Adrenal gland (tissue), 12 donors: ENCODE data around the gene NKX6-2. TPM values are rescaled to one million over a fixed set of nuclear protein-coding genes. Genes with fewer than 3 reads are reported as not detected.
"Not testable (repeated sequence)": the region's sequence is repeated elsewhere in the genome, so short reads cannot be mapped to it uniquely, and the experiment has no call there.

Experiments used
- DNase-seq, 7 donors: peaks; one replicate each; pipeline ENCODE4 v3.0.0-alpha.2; 2019 to 2020
- H3K27ac ChIP-seq, 5 donors: fragments of 200-600 bp; sonication (generic) in 4 of 5; 1 replicate in 3 of 5; 2 replicates in 2 of 5; pipeline versions ENCODE4 v1.5.1 to v1.8.0; 2016 to 2020; ENCODE audit warnings: mild to moderate bottlenecking in 1 of 5
- H3K27me3 ChIP-seq: fragments of 200-600 bp; 2 replicates; pipeline ENCODE4 v1.8.0; 2021
- H3K36me3 ChIP-seq, 2 donors: fragments of 200-600 bp; replicated peaks in 1 of 2; 1 replicate in 1 of 2; 2 replicates in 1 of 2; pipeline versions ENCODE4 v1.5.1 to v1.8.0; 2018 to 2022
- H3K4me1 ChIP-seq, 2 donors: fragments of 200-600 bp; replicated peaks in 1 of 2; 1 replicate in 1 of 2; 2 replicates in 1 of 2; pipeline versions ENCODE4 v1.5.1 to v1.8.0; 2018 to 2021
- H3K4me3 ChIP-seq, 4 donors: fragments of 200-600 bp; sonication (generic) in 3 of 4; one replicate each; pipeline ENCODE4 v1.5.1; 2016 to 2018
- H3K9me3 ChIP-seq, 3 donors: fragments of 200-600 bp; sonication (generic) in 1 of 3; replicated peaks in 1 of 3; 1 replicate in 2 of 3; 2 replicates in 1 of 3; pipeline versions ENCODE4 v1.5.1 to v1.8.0; 2016 to 2021
- POLR2A ChIP-seq, 2 donors: fragments of 450-650 bp; IDR thresholded peaks; one replicate each; pipeline ENCODE4 v1.6.1; 2017; ENCODE audit warnings: antibody characterized with exemption in 2 of 2, mild to moderate bottlenecking in 2 of 2, moderate library complexity in 1 of 2
- WGBS, 4 donors: extraction: QIAGEN DNeasy Blood & Tissue Kit in 2 of 4; methylation state at CpG; one replicate each; pipeline versions ENCODE4 v1.1.5 to v1.1.7; 2013 to 2017; 5-methylcytosine and 5-hydroxymethylcytosine counted together
- intact Hi-C, 2 donors: fragments of 100-400 bp; cut with DNase I; formaldehyde crosslinking; loops; one replicate each; pipeline versions ENCODE4 v1.14.1 to v1.15.0; 2022 to 2023
- polyA plus RNA-seq, 3 donors: library from polyadenylated mRNA; stranded (reverse); fragments of 200-250 nt in 2 of 3; fragments of 350-450 nt in 1 of 3; fragmentation: Illumina TruSeq in 1 of 3; extraction: RNeasy Lipid Tissue Mini Kit (QIAGEN cat#74804) in 1 of 3; gene quantifications; one replicate each; pipeline ENCODE4 v1.2.3, GENCODE V29; 2013 to 2014
- total RNA-seq, 9 donors: library from RNA; depleted of rRNA in 4 of 9; stranded (reverse); fragments of >200 nt in 4 of 9; fragments of 120-200 nt in 1 of 9; fragmentation: NEBNext Ultra II Directional in 1 of 9; extraction: Animal tissue kit (Norgen Biotek cat#: 25700) in 1 of 9; gene quantifications; one replicate each; pipeline versions ENCODE4 v1.1.0 to v1.2.4, GENCODE V29; 2013 to 2023
- TF ChIP-seq, protein P1 (sequence below), 6 experiments: fragments of 450-650 bp in 4 of 6; fragments of 200-600 bp in 2 of 6; sonication (generic) in 1 of 6; IDR thresholded peaks; 1 replicate in 5 of 6; 2 replicates in 1 of 6; pipeline versions ENCODE4 v1.5.1 to v1.8.0; 2016 to 2021; ENCODE audit warnings: antibody characterized with exemption in 6 of 6, mild to moderate bottlenecking in 2 of 6, moderate library complexity in 1 of 6
- donor health status: healthy with polysubstance abuse.
- donor health status: Bipolar disorder and iron deficiency.
- donor health status: DM: yes; HTN: yes; CAD: no.
- donor health status: DM: no; HTN: no; CAD: no.
- donor health status: DM: no; HTN: no; CAD: no.
- donor health status: DM: yes; HTN: yes; CAD: no.

The NKX6-2 gene
- total and polyA plus RNA-seq, 12 donors: 0.37 to 0.40 TPM; not detected in 10

- 56 to 69% (median 60%) methylated on average over 19 to 57 of the region's 57 CpGs for WGBS, 4 donors
- H3K27ac ChIP-seq: no peak overlapping the region
- H3K36me3 ChIP-seq: no peaks in the 10 kb centered on the region
- intact Hi-C loops: no loop called here
- H3K4me3 ChIP-seq: no peak overlapping the region
- peaks cover 9% of the 10 kb centered on the region for H3K27me3 ChIP-seq
- DNase-seq: no peak
- no peaks in the 10 kb centered on the region for H3K9me3 ChIP-seq
- no peak for TF ChIP-seq POLR2A (IDR thresholded peaks at IDR 0.05)
- TF ChIP-seq, protein P1, sequence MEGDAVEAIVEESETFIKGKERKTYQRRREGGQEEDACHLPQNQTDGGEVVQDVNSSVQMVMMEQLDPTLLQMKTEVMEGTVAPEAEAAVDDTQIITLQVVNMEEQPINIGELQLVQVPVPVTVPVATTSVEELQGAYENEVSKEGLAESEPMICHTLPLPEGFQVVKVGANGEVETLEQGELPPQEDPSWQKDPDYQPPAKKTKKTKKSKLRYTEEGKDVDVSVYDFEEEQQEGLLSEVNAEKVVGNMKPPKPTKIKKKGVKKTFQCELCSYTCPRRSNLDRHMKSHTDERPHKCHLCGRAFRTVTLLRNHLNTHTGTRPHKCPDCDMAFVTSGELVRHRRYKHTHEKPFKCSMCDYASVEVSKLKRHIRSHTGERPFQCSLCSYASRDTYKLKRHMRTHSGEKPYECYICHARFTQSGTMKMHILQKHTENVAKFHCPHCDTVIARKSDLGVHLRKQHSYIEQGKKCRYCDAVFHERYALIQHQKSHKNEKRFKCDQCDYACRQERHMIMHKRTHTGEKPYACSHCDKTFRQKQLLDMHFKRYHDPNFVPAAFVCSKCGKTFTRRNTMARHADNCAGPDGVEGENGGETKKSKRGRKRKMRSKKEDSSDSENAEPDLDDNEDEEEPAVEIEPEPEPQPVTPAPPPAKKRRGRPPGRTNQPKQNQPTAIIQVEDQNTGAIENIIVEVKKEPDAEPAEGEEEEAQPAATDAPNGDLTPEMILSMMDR (IDR thresholded peaks at IDR 0.05): no peak
- H3K4me1 ChIP-seq: no peaks in the 10 kb centered on the region
These were observed 8.2 kb upstream of the NKX6-2 start for GRCh38 chr10:132793871-132794849.

DNA sequence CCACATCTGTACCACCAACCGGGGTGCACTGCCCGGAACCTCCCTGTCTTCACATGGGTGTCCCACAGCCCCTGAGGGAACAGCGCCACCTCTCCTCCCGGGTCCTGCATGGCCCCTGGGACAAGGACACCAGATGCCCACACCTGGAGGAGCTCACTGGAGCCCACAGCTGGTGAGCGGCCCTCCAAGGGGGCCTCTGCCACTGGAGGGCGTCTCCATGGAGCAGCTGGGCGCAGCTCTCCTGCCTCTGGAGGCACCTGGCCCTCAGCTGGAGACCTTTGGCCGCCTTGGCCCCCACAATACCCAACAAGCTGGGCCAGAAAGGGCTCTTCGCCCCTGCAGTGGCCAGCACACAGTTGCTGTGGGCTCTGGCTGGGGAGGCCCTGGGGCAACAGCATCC, 7.3 kb upstream of the NKX6-2 start:
- 82 to 88% (median 83%) methylated on average over 4 to 9 of the region's 9 CpGs for WGBS, 4 donors
- Histone ChIP-seq H3K36me3 (no peaks in the 10 kb centered on the region), H3K27ac (no peak overlapping the region), H3K4me3 (no peak overlapping the region), H3K27me3 (peaks cover 18% of the 10 kb centered on the region), H3K9me3 (no peaks in the 10 kb centered on the region), H3K4me1 (no peaks in the 10 kb centered on the region)
- DNase-seq: no peak
- TF ChIP-seq, protein P1 (IDR thresholded peaks at IDR 0.05): no peak
- no peak for TF ChIP-seq POLR2A (IDR thresholded peaks at IDR 0.05)
- intact Hi-C loops: no loop called here

DNA sequence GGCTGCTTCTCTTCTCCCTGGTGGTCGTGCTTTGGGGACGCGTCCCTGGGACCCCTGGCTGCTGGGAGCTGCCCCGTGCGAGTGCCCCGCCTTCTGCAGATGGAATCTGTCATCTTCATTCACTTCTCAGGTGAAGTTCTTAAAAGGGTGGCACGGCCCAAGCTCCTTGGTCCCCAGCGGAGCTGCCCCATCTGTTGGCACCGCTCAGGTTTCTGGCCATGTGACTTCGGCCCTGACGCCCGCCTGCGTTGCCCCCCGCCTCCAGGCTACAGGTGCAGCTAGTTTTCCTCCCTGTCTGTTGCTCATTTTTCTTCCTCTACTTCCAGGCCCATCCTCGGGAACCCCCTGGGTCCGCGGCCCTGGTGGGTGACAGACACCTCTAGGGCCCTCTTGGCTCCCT, 6.8 kb upstream of the NKX6-2 start:
- Histone ChIP-seq H3K4me3 (no peak overlapping the region), H3K27me3 (peaks cover 22% of the 10 kb centered on the region), H3K27ac (no peak overlapping the region), H3K9me3 (no peaks in the 10 kb centered on the region), H3K36me3 (no peaks in the 10 kb centered on the region), H3K4me1 (no peaks in the 10 kb centered on the region)
- 82 to 88% (median 85%) methylated on average over 13 to 17 of the region's 17 CpGs for WGBS, 4 donors
- TF ChIP-seq, protein P1 (IDR thresholded peaks at IDR 0.05): no peak
- no peak for TF ChIP-seq POLR2A (IDR thresholded peaks at IDR 0.05)
- no peak for DNase-seq
- intact Hi-C loops: no loop called here

DNA sequence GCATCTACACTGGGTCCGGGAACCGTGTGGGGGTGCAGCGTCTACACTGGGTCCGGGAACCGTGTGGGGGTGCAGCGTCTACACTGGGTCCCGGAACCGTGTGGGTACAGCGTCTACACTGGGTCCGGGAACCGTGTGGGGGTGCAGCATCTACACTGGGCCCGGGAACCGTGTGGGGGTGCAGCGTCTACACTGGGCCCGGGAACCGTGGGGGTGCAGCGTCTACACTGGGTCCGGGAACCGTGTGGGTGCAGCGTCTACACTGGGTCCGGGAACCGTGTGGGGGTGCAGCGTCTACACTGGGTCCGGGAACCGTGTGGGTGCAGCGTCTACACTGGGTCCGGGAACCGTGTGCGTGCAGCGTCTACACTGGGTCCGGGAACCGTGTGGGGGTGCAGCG, 6.2 kb upstream of the NKX6-2 start:
- H3K9me3 ChIP-seq, DNase-seq, H3K27ac ChIP-seq, H3K36me3 ChIP-seq, H3K4me3 ChIP-seq, intact Hi-C loops, H3K4me1 ChIP-seq: not testable (repeated sequence)
- 91 to 92% (median 92%) methylated on average over 15 to 33 of the region's 33 CpGs for WGBS, 4 donors
- peaks cover 29% of the 10 kb centered on the region for H3K27me3 ChIP-seq
